Transverse colon (tissue), 4 donors: ENCODE data around the gene EYA2. TPM values are rescaled to one million over a fixed set of nuclear protein-coding genes. Genes with fewer than 3 reads are reported as not detected.

Source experiments
- DNase-seq: peaks from one replicate; pipeline ENCODE4 v3.0.0-alpha.2; 2019
- H3K27ac ChIP-seq, 4 donors: fragments of 200-600 bp; sonication (generic); 2 replicates each; pipeline ENCODE4 v1.5.1; 2016 to 2018; ENCODE audit warnings: inconsistent platforms in 4 of 4
- H3K27me3 ChIP-seq: fragments of 200-600 bp; sonication (generic); 2 replicates; pipeline ENCODE4 v1.5.1; 2017; ENCODE audit warnings: inconsistent platforms
- H3K36me3 ChIP-seq, 4 donors: fragments of 200-600 bp; sonication (generic); 2 replicates each; pipeline ENCODE4 v1.5.1; 2017 to 2019; ENCODE audit warnings: inconsistent platforms in 4 of 4
- H3K4me1 ChIP-seq, 4 donors: fragments of 200-600 bp; sonication (generic); 2 replicates each; pipeline ENCODE4 v1.5.1; 2017 to 2020; ENCODE audit warnings: inconsistent platforms in 4 of 4
- H3K4me3 ChIP-seq, 4 donors: fragments of 200-600 bp; sonication (generic); 1 replicate in 1 of 4; 2 replicates in 3 of 4; pipeline versions ENCODE4 v1.5.1 to v1.6.1; 2017 to 2019; ENCODE audit warnings: inconsistent platforms in 4 of 4
- H3K9me3 ChIP-seq, 2 donors: fragments of 200-600 bp; sonication (generic); 2 replicates each; pipeline ENCODE4 v1.5.1; 2017 to 2019; ENCODE audit warnings: inconsistent platforms in 2 of 2
- CTCF ChIP-seq, 5 experiments: fragments of 200-600 bp in 3 of 5; fragments of 450-650 bp in 2 of 5; sonication (generic) in 3 of 5; IDR thresholded peaks; 1 replicate in 2 of 5; 2 replicates in 3 of 5; pipeline ENCODE4 v1.5.1; 2016 to 2017; ENCODE audit warnings: antibody characterized with exemption in 5 of 5, inconsistent platforms in 3 of 5, mild to moderate bottlenecking in 2 of 5, moderate library complexity in 1 of 5
- EP300 ChIP-seq: sonication (generic); formaldehyde crosslinking; IDR thresholded peaks from one replicate; pipeline ENCODE4 v1.6.1; 2017; ENCODE audit warnings: antibody characterized with exemption, low read depth
- POLR2A ChIP-seq: fragments of 450-650 bp; IDR thresholded peaks from one replicate; pipeline ENCODE4 v1.6.1; 2016; ENCODE audit warnings: antibody characterized with exemption, mild to moderate bottlenecking, moderate library complexity
- POLR2AphosphoS5 ChIP-seq, 3 donors: sonication (generic); formaldehyde crosslinking; IDR thresholded peaks; one replicate each; pipeline ENCODE4 v1.6.1; 2016; ENCODE audit warnings: antibody characterized with exemption in 3 of 3
- WGBS, 2 donors: methylation state at CpG; one replicate each; pipeline ENCODE4 v1.1.5; 2018; ENCODE audit warnings: low coverage in 1 of 2; 5-methylcytosine and 5-hydroxymethylcytosine counted together
- in situ Hi-C, 4 donors: fragments of 200-750 bp; cut with MboI; loops; one replicate each; pipeline versions ENCODE4 v1.15.0 to v1.15.1; 2017; ENCODE audit warnings: low sequenced_read_pairs in 3 of 4, low pct_ligation_motif_present in 1 of 4, low pct_unique_long_range_greater_than_20kb in 1 of 4
- intact Hi-C: fragments of 100-400 bp; cut with DNase I; formaldehyde crosslinking; loops from one replicate; pipeline ENCODE4 v1.15.1; 2023; ENCODE audit warnings: low total_unique reads
- total RNA-seq, 4 donors: library from RNA; depleted of rRNA; stranded (reverse); fragments of >200 nt; gene quantifications; one replicate each; pipeline ENCODE4 v1.1.0, GENCODE V29; 2016

EYA2 gene
- total RNA-seq, 4 donors from 2014 or later: 4.5 to 17.5 (median 10.9) TPM

GRCh38 chr20:46895906-46896242 lies 1.2 kb downstream of the EYA2 start:
- 0 to 8% methylated on average over 11 to 12 of the region's 12 CpGs for WGBS, 2 donors
- intact Hi-C loops: no loop called here
- peaks cover 0 to 30% (median 6%) of the 10 kb centered on the region in 4 donors for H3K4me1 ChIP-seq
- no peaks in the 10 kb centered on the region for H3K9me3 ChIP-seq
- TF ChIP-seq EP300: no peak
- TF ChIP-seq POLR2A: no peak
- no peak for TF ChIP-seq POLR2AphosphoS5 (IDR thresholded peaks at IDR 0.05)
- peak overlapping the region in 2 of 4 donors; percentile 58 to 68 for H3K27ac ChIP-seq
- peak overlapping the region in 3 of 4 donors; percentile 46 to 65 (median 63) for H3K4me3 ChIP-seq
- H3K36me3 ChIP-seq: no peaks in the 10 kb centered on the region
- no peak for DNase-seq
- H3K27me3 ChIP-seq: peaks cover 49% of the 10 kb centered on the region
- in situ Hi-C loops: no loop called here

DNA sequence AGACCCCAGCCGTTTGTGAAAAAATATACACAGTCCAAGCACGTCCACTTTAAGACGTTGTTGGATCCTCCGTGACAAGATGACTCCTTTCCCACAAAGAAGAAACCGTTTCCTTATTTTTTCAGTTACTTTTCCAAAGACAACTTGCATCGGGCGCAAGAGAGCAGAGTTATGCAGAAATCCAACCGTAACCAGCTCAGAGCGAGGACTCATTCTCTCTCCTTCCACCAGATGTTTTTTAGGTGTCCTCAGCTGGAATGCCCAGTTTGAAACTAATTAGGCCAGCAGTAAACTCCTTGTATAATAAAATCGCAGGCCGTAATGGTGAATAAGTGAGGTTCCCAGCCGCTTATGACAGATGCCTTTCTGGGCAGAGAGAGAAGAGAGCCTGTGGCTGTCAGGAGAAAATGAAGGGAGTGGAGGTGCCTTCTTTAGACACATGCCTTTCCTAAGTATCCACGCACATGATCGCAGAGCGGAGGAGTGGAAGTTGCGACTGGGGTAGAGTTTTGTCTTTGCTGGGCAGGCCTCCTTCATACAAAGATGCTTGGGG lies 2.8 kb downstream of the EYA2 start:
- no peak for DNase-seq
- no peak for TF ChIP-seq POLR2A
- TF ChIP-seq POLR2AphosphoS5 (IDR thresholded peaks at IDR 0.05): no peak
- TF ChIP-seq EP300: no peak
- no peak for TF ChIP-seq CTCF (IDR thresholded peaks at IDR 0.05)
- Histone ChIP-seq H3K27me3 (peaks cover 49% of the 10 kb centered on the region), H3K4me1 (peaks cover 0 to 30% (median 6%) of the 10 kb centered on the region in 4 donors), H3K4me3 (no peak overlapping the region), H3K27ac (peak overlapping the region in 2 of 4 donors; percentile 1 to 48), H3K9me3 (no peaks in the 10 kb centered on the region), H3K36me3 (no peaks in the 10 kb centered on the region)
- 56 to 63% methylated on average over 16 of the region's 16 CpGs for WGBS, 2 donors
- in situ Hi-C loops (no loop called here), intact Hi-C loops (no loop called here)

- WGBS, 2 donors: 49 to 59% methylated on average over 7 of the region's 7 CpGs
- Histone ChIP-seq H3K27ac (peak overlapping the region in 2 of 4 donors; percentile 11 to 29), H3K27me3 (peaks cover 47% of the 10 kb centered on the region), H3K4me3 (no peak overlapping the region), H3K36me3 (no peaks in the 10 kb centered on the region), H3K4me1 (peaks cover 0 to 30% (median 6%) of the 10 kb centered on the region in 4 donors), H3K9me3 (no peaks in the 10 kb centered on the region)
- in situ Hi-C loops (no loop called here), intact Hi-C loops (no loop called here)
- no peak for DNase-seq
- no peak for TF ChIP-seq CTCF (IDR thresholded peaks at IDR 0.05)
- TF ChIP-seq POLR2A: no peak
- no peak for TF ChIP-seq POLR2AphosphoS5 (IDR thresholded peaks at IDR 0.05)
- no peak for TF ChIP-seq EP300
Measured at GRCh38 chr20:46898423-46898822, 3.8 kb downstream of the EYA2 start.

DNA sequence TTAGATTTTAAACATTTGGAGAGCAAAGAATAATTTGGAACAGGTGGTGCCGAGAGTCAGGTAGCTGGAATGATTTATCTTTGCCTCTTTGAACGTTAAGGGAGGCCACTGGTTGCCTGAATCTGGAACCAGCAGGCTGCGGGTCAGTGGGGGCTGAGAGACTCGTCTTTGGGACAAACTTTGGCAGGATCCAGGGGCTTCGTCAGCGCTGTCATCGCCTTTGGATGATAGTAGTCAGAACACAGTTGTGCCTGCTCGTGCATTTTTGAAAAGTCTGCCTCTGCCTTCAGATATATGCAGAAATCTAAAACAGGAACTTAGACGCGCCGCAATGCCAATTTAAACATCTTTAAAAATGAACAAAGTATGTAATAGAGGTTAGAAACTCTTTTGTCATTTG lies 5.0 kb downstream of the EYA2 start:
- peaks cover 40% of the 10 kb centered on the region for H3K27me3 ChIP-seq
- TF ChIP-seq EP300: no peak
- TF ChIP-seq POLR2AphosphoS5 (IDR thresholded peaks at IDR 0.05): no peak
- TF ChIP-seq CTCF (IDR thresholded peaks at IDR 0.05): no peak
- no peak for TF ChIP-seq POLR2A
- no peak overlapping the region for H3K4me3 ChIP-seq
- H3K9me3 ChIP-seq: no peaks in the 10 kb centered on the region
- DNase-seq: no peak
- peaks cover 0 to 30% (median 6%) of the 10 kb centered on the region in 4 donors for H3K4me1 ChIP-seq
- intact Hi-C loops (no loop called here), in situ Hi-C loops (no loop called here)
- WGBS, 2 donors: 57 to 63% methylated on average over 3 to 11 of the region's 11 CpGs
- H3K36me3 ChIP-seq: no peaks in the 10 kb centered on the region
- H3K27ac ChIP-seq: peak overlapping the region in 2 of 4 donors; percentile 11 to 29

DNA sequence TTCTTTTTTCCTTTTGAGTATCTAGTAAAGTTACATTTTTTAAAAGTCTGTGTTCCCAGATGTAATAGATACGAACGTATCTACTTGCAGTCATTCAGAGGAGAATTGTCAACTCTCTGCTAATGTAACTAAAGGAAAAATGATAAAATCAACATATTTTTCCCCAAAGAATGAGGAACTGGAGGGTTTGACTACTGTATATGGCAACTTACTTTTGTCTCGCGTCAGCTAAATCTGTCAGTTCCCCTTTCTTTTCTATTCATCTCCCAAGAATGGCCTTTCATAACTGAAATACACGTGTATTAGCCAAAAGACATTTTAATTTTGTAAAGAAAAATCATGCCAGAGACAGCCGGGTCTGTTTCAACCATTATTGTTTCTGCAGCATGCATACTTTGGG lies 5.4 kb downstream of the EYA2 start:
- intact Hi-C loops: no loop called here
- 61 to 76% methylated on average over 6 of the region's 6 CpGs for WGBS, 2 donors
- H3K27ac ChIP-seq: peak overlapping the region in 2 of 4 donors; percentile 11 to 29
- peaks cover 35% of the 10 kb centered on the region for H3K27me3 ChIP-seq
- in situ Hi-C loops: no loop called here
- H3K4me3 ChIP-seq: no peak overlapping the region
- DNase-seq: no peak
- no peaks in the 10 kb centered on the region for H3K9me3 ChIP-seq
- H3K4me1 ChIP-seq: peaks cover 0 to 30% (median 4%) of the 10 kb centered on the region in 4 donors
- TF ChIP-seq POLR2AphosphoS5 (IDR thresholded peaks at IDR 0.05) (no peak), CTCF (IDR thresholded peaks at IDR 0.05) (no peak), EP300 (no peak)
- no peaks in the 10 kb centered on the region for H3K36me3 ChIP-seq
